Measurements from ENCODE around the gene ERC2. TPM values are rescaled to one million over a fixed set of nuclear protein-coding genes. Genes with fewer than 3 reads are reported as not detected.

ERC2 gene
- total and polyA plus RNA-seq, 7 donors, result 0.52 to 5.7 (median 1.2) TPM; not detected in 2

DNA sequence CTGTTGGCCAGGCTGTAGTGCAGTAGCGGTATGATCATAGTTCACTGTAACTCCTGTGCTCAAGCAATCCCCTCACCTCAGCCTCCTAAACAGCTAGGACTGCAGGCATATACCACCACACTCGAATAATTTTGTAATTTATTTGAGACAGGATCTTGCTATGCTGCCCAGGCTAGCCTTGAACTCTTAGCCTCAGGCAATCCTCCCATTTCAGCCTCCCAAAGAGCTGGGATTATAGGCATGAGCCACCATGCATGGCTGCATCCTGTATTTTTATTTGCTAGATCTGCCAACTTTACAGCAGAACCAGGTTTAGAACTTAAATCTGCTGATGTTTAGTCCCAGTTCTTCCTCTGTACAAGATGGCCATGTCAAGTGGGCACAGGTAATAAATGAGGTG is 69.6 kb downstream of the ERC2 start:
- 68 to 72% methylated on average over 2 of the region's 2 CpGs for WGBS, 2 donors
- H3K27ac ChIP-seq, result no peak overlapping the region

GRCh38 chr3:56397798-56398197 is 70.5 kb downstream of the ERC2 start:
- 71 to 86% methylated on average over 2 of the region's 2 CpGs for WGBS, 2 donors
- Histone ChIP-seq H3K27me3 (no peaks in the 10 kb centered on the region), H3K9me3 (no peaks in the 10 kb centered on the region), H3K4me3 (no peak overlapping the region), H3K27ac (no peak overlapping the region), H3K4me1 (no peaks in the 10 kb centered on the region), H3K36me3 (no peaks in the 10 kb centered on the region)
- intact Hi-C loops (cut with DNase I), result no loop called here
- no peak for TF ChIP-seq EP300 (IDR thresholded peaks at IDR 0.05)
- no peak for TF ChIP-seq POLR2AphosphoS5 (IDR thresholded peaks at IDR 0.05)
- TF ChIP-seq, protein P1, sequence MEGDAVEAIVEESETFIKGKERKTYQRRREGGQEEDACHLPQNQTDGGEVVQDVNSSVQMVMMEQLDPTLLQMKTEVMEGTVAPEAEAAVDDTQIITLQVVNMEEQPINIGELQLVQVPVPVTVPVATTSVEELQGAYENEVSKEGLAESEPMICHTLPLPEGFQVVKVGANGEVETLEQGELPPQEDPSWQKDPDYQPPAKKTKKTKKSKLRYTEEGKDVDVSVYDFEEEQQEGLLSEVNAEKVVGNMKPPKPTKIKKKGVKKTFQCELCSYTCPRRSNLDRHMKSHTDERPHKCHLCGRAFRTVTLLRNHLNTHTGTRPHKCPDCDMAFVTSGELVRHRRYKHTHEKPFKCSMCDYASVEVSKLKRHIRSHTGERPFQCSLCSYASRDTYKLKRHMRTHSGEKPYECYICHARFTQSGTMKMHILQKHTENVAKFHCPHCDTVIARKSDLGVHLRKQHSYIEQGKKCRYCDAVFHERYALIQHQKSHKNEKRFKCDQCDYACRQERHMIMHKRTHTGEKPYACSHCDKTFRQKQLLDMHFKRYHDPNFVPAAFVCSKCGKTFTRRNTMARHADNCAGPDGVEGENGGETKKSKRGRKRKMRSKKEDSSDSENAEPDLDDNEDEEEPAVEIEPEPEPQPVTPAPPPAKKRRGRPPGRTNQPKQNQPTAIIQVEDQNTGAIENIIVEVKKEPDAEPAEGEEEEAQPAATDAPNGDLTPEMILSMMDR (IDR thresholded peaks at IDR 0.05), result no peak
- TF ChIP-seq POLR2A (IDR thresholded peaks at IDR 0.05), result no peak
- DNase-seq, result no peak

More for the DNA sequence above, 69.6 kb downstream of the ERC2 start:
- TF ChIP-seq EP300 (IDR thresholded peaks at IDR 0.05) (no peak), POLR2A (IDR thresholded peaks at IDR 0.05) (no peak), POLR2AphosphoS5 (IDR thresholded peaks at IDR 0.05) (no peak)
- TF ChIP-seq, protein P1 (IDR thresholded peaks at IDR 0.05), result no peak
- H3K36me3 ChIP-seq, result no peaks in the 10 kb centered on the region
- no peak for DNase-seq
- no peak overlapping the region for H3K4me3 ChIP-seq
- intact Hi-C loops (cut with DNase I), result no loop called here
- no peaks in the 10 kb centered on the region for H3K4me1 ChIP-seq
- H3K27me3 ChIP-seq, result no peaks in the 10 kb centered on the region
- H3K9me3 ChIP-seq, result no peaks in the 10 kb centered on the region

DNA sequence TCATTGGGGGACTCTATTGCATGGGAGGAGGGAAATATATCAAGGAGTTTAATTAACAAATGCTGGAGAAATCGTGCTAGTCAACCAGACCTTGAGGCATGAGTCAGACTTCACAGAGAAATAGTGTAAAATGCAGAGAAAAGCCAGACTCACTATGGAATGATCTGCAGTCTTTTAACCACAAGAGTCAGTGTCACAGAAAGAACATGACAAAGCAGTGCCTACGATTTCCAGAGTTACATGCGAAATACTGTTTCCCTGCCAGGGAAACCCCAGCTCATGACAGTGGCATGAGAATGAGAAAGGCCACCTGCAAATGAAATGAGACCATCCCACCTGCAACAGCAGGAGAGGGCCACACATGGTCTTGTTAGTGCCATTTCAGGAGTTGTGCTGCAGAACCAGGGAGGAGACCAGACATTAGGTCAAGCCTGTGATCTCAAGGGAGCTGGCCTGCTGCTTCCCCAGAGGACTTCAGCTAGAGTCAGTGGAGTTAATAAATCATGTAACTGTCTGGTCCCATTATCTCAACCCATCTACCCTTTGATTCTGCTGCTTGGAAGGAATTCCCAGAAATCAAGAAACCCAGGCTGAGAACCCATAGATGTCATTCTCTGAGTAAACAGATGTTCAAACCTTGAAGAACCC is 79.0 kb downstream of the ERC2 start:
- Histone ChIP-seq H3K27me3 (no peaks in the 10 kb centered on the region), H3K36me3 (no peaks in the 10 kb centered on the region), H3K9me3 (no peaks in the 10 kb centered on the region), H3K4me3 (no peak overlapping the region), H3K4me1 (no peaks in the 10 kb centered on the region), H3K27ac (no peak overlapping the region)
- intact Hi-C loops (cut with DNase I), result no loop called here
- WGBS, 2 donors, result 81 to 85% methylated on average over 3 of the region's 3 CpGs
- DNase-seq, result no peak
- TF ChIP-seq POLR2A (IDR thresholded peaks at IDR 0.05) (no peak), EP300 (IDR thresholded peaks at IDR 0.05) (no peak), POLR2AphosphoS5 (IDR thresholded peaks at IDR 0.05) (no peak)
- TF ChIP-seq, protein P1 (IDR thresholded peaks at IDR 0.05), result no peak

- no peak overlapping the region for H3K27ac ChIP-seq
- 74 to 77% methylated on average over 3 of the region's 3 CpGs for WGBS, 2 donors
- H3K4me3 ChIP-seq, result no peak overlapping the region
- H3K9me3 ChIP-seq, result no peaks in the 10 kb centered on the region
- intact Hi-C loops (cut with DNase I), result no loop called here
- no peaks in the 10 kb centered on the region for H3K36me3 ChIP-seq
- H3K4me1 ChIP-seq, result no peaks in the 10 kb centered on the region
- DNase-seq, result no peak
- TF ChIP-seq, protein P1 (IDR thresholded peaks at IDR 0.05), result no peak
- TF ChIP-seq EP300 (IDR thresholded peaks at IDR 0.05) (no peak), POLR2AphosphoS5 (IDR thresholded peaks at IDR 0.05) (no peak), POLR2A (IDR thresholded peaks at IDR 0.05) (no peak)
- no peaks in the 10 kb centered on the region for H3K27me3 ChIP-seq
These were observed 85.2 kb downstream of the ERC2 start for GRCh38 chr3:56383092-56383491.
